Parathyroid adenoma (tissue), 2 donors: Measurements from ENCODE around the gene SPOCK1.

Source experiments
- H2AFZ ChIP-seq: fragments of 300-600 bp; sonication (generic); one replicate; pipeline ENCODE4 v1.7.0; 2017; ENCODE audit warnings: antibody characterized with exemption, mild to moderate bottlenecking
- H3K27ac ChIP-seq: fragments of 300-600 bp; sonication (generic); one replicate; pipeline ENCODE4 v1.7.0; 2017
- H3K27me3 ChIP-seq: fragments of 300-600 bp; sonication (generic); one replicate; pipeline ENCODE4 v1.7.0; 2017; ENCODE audit warnings: low read length; ENCODE audit not compliant: control insufficient read depth, insufficient read depth
- H3K36me3 ChIP-seq: fragments of 300-600 bp; sonication (generic); one replicate; pipeline ENCODE4 v1.7.0; 2017; ENCODE audit warnings: low read length; ENCODE audit not compliant: control insufficient read depth, insufficient read depth
- H3K4me1 ChIP-seq: fragments of 300-600 bp; sonication (generic); one replicate; pipeline ENCODE4 v1.7.0; 2017; ENCODE audit warnings: control low read depth
- H3K4me2 ChIP-seq: fragments of 300-600 bp; sonication (generic); one replicate; pipeline ENCODE4 v1.7.0; 2017; ENCODE audit warnings: low read length
- H3K4me3 ChIP-seq: fragments of 300-600 bp; sonication (generic); one replicate; pipeline ENCODE4 v1.7.0; 2017; ENCODE audit warnings: low read depth, low read length
- H3K79me2 ChIP-seq: fragments of 300-600 bp; sonication (generic); one replicate; pipeline ENCODE4 v1.7.0; 2017; ENCODE audit warnings: control low read depth
- H3K9ac ChIP-seq: fragments of 300-600 bp; sonication (generic); one replicate; pipeline ENCODE4 v1.7.0; 2017; ENCODE audit warnings: mild to moderate bottlenecking
- H3K9me3 ChIP-seq: fragments of 300-600 bp; sonication (generic); one replicate; pipeline ENCODE4 v1.7.0; 2017; ENCODE audit warnings: low read length; ENCODE audit not compliant: control insufficient read depth
- TF ChIP-seq, protein P1 (sequence below): fragments of 300-600 bp; sonication (generic); IDR thresholded peaks from one replicate; pipeline ENCODE4 v1.7.0; 2017; ENCODE audit warnings: antibody characterized with exemption, mild to moderate bottlenecking
- donor health status: primary hyperparathyroidism.

SPOCK1 gene

DNA sequence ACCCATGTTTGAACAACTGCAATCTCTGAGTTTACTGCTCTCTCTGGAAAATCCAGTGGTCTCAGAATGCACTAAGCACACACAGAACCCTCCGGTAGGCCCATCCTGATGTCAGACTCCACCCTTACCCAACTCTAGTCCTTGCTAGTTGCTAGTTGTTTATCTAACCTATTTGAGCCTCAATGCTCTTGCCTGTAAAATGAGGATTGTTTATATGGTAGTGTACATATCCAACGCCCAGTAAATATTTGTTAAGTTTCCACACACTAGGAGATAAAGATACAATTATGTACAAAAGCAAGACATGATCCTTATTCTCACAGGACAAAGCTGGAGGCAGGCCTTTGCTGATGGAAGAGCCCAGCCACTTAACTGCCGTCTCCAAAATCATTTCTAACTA, 192.2 kb downstream of the SPOCK1 start:
- H2AFZ ChIP-seq, result no peak overlapping the region
- H3K9ac ChIP-seq, result no peak overlapping the region
- H3K4me2 ChIP-seq, result no peak overlapping the region
- no peak overlapping the region for H3K27ac ChIP-seq
- H3K9me3 ChIP-seq, result no peaks in the 10 kb centered on the region
- H3K27me3 ChIP-seq, result no peaks in the 10 kb centered on the region
- no peak overlapping the region for H3K4me3 ChIP-seq
- H3K36me3 ChIP-seq, result no peaks in the 10 kb centered on the region
- H3K4me1 ChIP-seq, result no peaks in the 10 kb centered on the region
- no peaks in the 10 kb centered on the region for H3K79me2 ChIP-seq
- TF ChIP-seq, protein P1, sequence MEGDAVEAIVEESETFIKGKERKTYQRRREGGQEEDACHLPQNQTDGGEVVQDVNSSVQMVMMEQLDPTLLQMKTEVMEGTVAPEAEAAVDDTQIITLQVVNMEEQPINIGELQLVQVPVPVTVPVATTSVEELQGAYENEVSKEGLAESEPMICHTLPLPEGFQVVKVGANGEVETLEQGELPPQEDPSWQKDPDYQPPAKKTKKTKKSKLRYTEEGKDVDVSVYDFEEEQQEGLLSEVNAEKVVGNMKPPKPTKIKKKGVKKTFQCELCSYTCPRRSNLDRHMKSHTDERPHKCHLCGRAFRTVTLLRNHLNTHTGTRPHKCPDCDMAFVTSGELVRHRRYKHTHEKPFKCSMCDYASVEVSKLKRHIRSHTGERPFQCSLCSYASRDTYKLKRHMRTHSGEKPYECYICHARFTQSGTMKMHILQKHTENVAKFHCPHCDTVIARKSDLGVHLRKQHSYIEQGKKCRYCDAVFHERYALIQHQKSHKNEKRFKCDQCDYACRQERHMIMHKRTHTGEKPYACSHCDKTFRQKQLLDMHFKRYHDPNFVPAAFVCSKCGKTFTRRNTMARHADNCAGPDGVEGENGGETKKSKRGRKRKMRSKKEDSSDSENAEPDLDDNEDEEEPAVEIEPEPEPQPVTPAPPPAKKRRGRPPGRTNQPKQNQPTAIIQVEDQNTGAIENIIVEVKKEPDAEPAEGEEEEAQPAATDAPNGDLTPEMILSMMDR, result no peak

DNA sequence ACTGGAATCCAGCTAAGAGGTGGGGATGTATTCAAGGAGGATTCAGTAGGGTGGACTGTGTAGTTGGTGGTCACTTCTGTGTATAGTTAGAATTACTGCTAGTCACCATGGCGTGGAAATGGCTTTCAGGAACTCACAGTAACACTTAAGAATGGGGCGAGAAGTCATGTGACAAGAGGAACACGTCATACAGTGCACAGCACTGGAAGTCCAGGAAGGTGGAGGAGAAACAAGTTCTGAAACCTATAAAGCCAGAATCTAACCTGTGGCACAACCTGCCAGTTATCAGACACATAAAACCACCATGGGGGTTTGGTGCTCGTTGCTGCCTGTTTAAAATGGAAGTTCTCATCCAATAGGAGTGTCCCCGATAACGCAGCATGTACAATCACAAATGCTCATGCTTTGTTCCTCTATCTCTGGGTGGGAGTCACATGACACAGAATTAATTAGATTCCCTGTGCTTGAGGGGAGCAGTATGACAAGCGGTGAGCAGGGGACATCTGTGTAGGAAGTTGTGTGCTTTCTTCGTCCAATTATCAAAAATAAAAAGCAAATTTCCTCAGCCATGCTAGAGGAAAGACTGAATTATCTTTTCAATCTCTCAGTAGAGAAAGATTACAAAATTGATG, 193.0 kb downstream of the SPOCK1 start:
- TF ChIP-seq, protein P1, result no peak
- Histone ChIP-seq H3K27ac (no peak overlapping the region), H3K36me3 (no peaks in the 10 kb centered on the region), H3K9ac (no peak overlapping the region), H3K4me2 (no peak overlapping the region), H3K9me3 (no peaks in the 10 kb centered on the region), H3K27me3 (no peaks in the 10 kb centered on the region), H3K79me2 (no peaks in the 10 kb centered on the region), H2AFZ (no peak overlapping the region), H3K4me1 (no peaks in the 10 kb centered on the region), H3K4me3 (no peak overlapping the region)

DNA sequence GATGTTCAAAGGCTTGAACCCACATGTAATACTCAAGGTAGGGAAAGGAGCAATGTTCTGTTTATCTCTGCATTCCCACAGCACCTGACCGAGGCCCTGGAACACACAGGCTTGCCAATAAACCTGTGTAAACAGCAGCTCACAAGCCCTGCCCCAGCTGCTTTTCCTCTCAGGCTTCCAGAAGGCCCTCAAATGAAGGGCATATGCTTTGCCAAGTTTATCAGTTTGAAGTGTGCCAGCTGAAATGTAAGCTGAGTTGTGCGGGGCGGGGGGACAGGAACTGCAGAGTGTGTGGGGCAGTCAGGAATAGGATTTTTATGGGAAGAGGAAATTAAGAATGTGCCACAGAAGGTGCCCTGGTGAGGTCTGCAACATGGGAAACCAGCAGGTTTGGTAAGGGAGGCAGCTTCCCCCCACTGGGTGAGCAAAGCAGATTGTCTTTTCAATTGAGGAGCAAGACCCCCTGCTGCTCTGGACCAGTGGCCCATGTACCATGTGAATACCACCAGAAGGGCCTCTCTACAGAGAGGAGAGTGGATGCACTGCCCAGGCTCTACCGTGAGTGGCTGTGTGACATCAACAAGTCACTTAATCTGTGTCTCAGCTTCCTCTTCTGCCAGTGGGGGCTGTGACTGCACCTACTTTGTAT, 194.8 kb downstream of the SPOCK1 start:
- no peaks in the 10 kb centered on the region for H3K79me2 ChIP-seq
- no peak overlapping the region for H3K9ac ChIP-seq
- H3K36me3 ChIP-seq, result no peaks in the 10 kb centered on the region
- no peak overlapping the region for H3K4me2 ChIP-seq
- H3K4me3 ChIP-seq, result no peak overlapping the region
- TF ChIP-seq, protein P1, result no peak
- no peaks in the 10 kb centered on the region for H3K4me1 ChIP-seq
- H3K27me3 ChIP-seq, result no peaks in the 10 kb centered on the region
- no peak overlapping the region for H3K27ac ChIP-seq
- H2AFZ ChIP-seq, result no peak overlapping the region
- H3K9me3 ChIP-seq, result no peaks in the 10 kb centered on the region

DNA sequence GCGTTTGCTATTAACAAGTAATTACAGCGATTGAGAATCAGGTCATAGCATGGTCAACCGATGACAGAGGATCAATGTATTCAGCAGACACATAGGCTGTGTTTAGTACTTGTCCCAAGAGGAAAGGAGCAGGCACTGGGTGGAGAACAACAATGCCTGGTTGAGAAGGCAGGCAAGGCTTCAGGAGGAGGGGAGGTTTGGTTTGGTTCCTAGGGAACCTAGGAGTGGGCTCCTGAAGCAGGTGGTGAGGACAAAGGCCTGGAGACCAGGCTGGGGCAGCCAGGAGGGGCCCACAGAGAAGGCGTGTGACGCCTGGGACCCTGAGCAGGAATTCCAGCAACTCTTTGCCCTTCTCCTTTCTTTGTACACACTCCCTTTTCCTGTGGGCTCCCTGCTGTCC, 195.6 kb downstream of the SPOCK1 start:
- H3K4me1 ChIP-seq, result no peaks in the 10 kb centered on the region
- H3K79me2 ChIP-seq, result no peaks in the 10 kb centered on the region
- H3K27me3 ChIP-seq, result no peaks in the 10 kb centered on the region
- no peak overlapping the region for H3K9ac ChIP-seq
- no peak overlapping the region for H3K4me3 ChIP-seq
- no peaks in the 10 kb centered on the region for H3K9me3 ChIP-seq
- no peaks in the 10 kb centered on the region for H3K36me3 ChIP-seq
- no peak overlapping the region for H3K27ac ChIP-seq
- TF ChIP-seq, protein P1, result no peak
- no peak overlapping the region for H3K4me2 ChIP-seq
- H2AFZ ChIP-seq, result no peak overlapping the region
